AML-193 (cell line): ENCODE results near the gene TCL1A.

Source experiments
- DNase-seq, 2 experiments: peaks; one replicate each; lab custom pipeline; 2025; lab: John Stamatoyannopoulos, UW

TCL1A gene

GRCh38 chr14:95705518-95705917, 8.4 kb downstream of the TCL1A start:
- DNase-seq: no peak

GRCh38 chr14:95703805-95704204, 10.1 kb downstream of the TCL1A start:
- no peak for DNase-seq

- DNase-seq: no peak
These were observed 10.6 kb downstream of the TCL1A start for GRCh38 chr14:95703341-95703740.

- no peak for DNase-seq
These were observed 12.1 kb downstream of the TCL1A start for GRCh38 chr14:95701846-95702221.

GRCh38 chr14:95700221-95700976, 13.5 kb downstream of the TCL1A start:
- no peak for DNase-seq

GRCh38 chr14:95699412-95699811, 14.5 kb downstream of the TCL1A start:
- DNase-seq: no peak

GRCh38 chr14:95698287-95698686, 15.6 kb downstream of the TCL1A start:
- no peak for DNase-seq

GRCh38 chr14:95697764-95698163, 16.2 kb downstream of the TCL1A start:
- no peak for DNase-seq

- DNase-seq: no peak
These were observed 17.2 kb downstream of the TCL1A start for GRCh38 chr14:95696741-95697140.

GRCh38 chr14:95695913-95696312, 18.0 kb downstream of the TCL1A start:
- DNase-seq: no peak

GRCh38 chr14:95695051-95695450, 18.9 kb downstream of the TCL1A start:
- DNase-seq: no peak

GRCh38 chr14:95692109-95692508, 21.8 kb downstream of the TCL1A start:
- DNase-seq: no peak

- DNase-seq: no peak
These were observed 22.3 kb downstream of the TCL1A start for GRCh38 chr14:95691591-95691990.

GRCh38 chr14:95690815-95691214, 23.1 kb downstream of the TCL1A start:
- DNase-seq: no peak

- DNase-seq: no peak
These were observed 24.5 kb downstream of the TCL1A start for GRCh38 chr14:95689441-95689840.

GRCh38 chr14:95686935-95687334, 27.0 kb downstream of the TCL1A start:
- DNase-seq: no peak

GRCh38 chr14:95685978-95686922, 27.7 kb downstream of the TCL1A start, which contains the start of gene TCL1B:
TSS of gene TCL1B (plus strand) at chr14:95686426. CDS start at chr14:95686468, 42 bp downstream.
- no peak for DNase-seq

- peak; percentile 4 to 22 for DNase-seq
These were observed 30.1 kb downstream of the TCL1A start for GRCh38 chr14:95683793-95684192.

GRCh38 chr14:95681153-95681552, 32.8 kb downstream of the TCL1A start:
- DNase-seq: no peak

- no peak for DNase-seq
These were observed 33.8 kb downstream of the TCL1A start for GRCh38 chr14:95679998-95680735.

- DNase-seq: no peak
These were observed 34.6 kb downstream of the TCL1A start for GRCh38 chr14:95679148-95679815.
